ENCODE results near the gene VSTM4.

VSTM4 gene

DNA sequence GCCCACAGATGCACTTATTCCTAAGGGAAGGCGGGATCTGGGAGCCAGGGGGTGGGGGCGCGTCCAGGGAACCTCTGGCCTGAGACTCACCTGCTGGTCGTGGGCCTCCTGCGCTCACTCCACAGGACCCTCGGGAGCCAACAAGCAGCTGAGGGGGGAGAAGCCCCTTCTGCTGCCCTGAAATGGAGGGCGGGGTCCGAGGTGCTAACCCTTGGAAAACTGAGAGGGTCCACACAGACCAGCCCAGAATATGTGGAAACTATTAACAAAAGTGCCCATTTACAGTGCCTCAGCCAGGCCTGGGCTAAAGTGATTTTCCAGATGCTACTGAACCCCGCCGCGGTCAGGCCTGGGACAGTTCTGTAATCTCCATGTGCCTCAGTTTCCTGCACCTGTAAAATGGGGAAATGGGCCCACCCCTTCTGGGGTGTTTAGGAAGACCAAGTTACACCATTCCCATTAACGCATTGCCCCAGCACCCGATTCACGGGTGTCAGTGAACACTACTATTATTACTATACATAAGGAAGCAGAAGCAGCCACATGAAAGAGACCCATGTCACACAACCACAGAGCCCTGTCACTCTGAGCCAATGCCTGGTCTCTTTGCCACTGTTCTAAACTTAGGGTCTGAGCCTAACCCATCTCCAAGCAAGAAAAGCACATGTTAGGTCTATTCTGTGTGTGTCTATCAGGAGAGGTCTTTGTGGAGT, 630 bp upstream of the VSTM4 start:
- no peak for DNase-seq

DNA sequence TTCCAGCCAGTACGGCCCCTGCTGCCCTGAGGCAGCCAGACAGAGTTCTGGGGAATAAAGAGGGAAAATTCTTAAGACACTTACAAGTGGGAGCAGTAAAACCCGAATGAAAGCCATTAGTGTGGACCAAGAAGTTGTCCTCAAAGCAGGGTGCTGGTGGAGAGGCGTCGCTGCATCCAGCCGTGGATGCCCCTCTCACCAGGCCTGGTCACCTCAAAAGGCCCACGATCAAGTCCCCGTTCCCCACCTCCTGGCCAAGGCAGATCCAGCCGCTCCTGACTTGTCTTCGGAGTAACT, 656 bp downstream of the VSTM4 start:
- DNase-seq = no peak

DNA sequence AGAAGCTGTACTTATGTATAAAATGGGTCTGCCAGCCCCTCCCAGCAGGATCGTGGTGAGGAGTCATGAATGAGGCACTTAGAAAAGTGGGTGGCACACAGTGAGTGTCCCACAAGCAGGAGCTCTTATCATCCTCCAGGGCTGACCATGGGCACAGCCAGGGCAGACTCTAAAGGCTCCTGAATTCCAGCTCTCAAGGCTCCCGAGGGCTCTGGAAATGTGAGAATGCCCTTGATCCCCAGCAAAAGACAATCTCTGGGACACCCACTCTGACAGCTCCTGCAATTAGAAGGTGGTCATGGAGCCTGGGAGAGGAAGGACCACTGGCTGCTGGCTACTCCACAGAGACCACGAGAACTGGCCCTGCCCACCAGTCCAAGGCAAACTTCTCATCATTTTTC, 1.6 kb downstream of the VSTM4 start:
- no peak for DNase-seq

DNA sequence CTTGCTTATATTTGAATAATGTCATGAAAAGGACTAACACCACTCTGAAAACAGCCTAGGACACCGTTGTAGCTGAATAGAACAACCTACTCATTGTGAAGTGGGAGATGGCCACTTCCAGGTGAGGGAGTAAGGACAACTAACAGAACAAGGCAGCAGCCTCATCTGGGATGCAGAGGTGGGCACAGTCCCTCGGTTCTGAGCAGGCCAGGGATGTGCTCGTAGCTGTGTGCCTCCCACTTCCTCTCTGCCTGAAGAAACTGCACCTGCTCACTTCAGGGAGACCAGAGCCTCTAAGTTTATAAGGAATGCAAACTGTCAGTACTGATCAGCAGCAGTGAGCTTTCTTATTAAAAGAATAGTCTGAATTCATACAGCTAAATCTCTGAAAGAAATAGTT, 2.5 kb downstream of the VSTM4 start:
- no peak for DNase-seq

DNA sequence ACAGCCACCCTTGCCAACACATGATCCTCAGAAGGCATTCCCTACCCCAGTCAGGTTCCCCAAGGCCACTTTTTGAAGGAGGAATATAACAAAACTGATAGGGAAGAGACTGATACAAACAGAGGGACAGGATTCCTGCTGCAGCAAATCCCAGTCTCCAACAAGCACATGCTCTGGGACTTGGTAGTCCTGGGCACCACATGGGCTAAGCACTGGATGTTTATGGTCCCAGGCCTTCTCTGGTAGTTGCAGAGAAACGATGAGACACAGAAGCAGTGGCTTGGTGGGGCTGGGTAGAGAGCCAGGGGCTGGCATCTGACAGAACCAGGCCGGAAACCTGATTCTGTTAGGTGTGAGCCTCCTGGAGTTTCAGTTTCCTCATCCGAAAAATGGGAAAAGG, 3.2 kb downstream of the VSTM4 start:
- no peak for DNase-seq

DNA sequence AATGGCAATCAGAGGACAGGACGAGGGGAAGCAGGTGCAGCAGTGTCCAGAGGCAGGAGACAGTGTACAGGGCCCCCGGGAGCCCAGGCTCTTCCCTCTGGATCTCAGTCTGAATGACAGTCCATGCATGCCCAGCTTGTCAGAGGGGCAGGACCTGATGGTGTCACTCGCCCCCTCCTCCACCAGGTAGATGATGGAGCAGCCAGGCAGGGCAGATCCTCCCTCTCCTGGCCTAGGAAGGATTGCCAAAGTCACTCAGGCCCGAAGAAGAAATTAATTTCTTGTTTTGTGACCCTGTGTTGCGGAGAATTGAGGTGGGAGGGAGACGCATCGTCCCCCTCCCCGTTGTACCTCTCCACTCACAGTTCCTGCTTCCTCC, 4.0 kb downstream of the VSTM4 start:
- no peak for DNase-seq

DNA sequence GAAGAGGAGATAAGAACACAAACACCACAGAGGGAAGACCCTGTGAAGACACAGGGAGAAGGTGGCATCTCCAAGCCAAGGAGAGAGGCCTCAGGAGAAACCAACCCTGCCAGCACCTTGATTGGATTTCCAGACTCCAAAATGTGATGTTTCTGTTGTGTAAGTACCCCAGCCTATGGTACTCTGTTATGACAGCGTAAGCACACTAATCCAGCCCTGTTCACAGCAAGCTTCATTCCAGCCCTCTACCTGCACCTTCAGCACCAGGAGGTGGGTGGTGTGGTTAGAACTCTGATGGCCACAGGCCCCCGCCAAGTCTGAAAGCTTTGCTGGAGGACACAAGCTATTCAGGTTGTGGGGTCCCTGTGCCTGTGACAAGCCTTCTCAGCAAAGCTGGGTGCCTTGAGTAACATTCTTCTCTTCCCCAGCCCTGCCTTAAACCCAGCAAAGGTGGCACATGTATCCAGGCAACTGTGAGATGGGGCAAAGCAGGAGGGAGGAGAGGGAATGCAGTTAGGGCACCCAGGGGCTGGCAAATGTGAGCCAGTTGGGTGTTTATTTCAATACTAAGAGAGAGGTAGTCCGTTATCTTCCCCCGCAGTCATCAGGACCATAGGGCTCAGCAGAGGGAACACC, 4.5 kb downstream of the VSTM4 start:
- DNase-seq = no peak

DNA sequence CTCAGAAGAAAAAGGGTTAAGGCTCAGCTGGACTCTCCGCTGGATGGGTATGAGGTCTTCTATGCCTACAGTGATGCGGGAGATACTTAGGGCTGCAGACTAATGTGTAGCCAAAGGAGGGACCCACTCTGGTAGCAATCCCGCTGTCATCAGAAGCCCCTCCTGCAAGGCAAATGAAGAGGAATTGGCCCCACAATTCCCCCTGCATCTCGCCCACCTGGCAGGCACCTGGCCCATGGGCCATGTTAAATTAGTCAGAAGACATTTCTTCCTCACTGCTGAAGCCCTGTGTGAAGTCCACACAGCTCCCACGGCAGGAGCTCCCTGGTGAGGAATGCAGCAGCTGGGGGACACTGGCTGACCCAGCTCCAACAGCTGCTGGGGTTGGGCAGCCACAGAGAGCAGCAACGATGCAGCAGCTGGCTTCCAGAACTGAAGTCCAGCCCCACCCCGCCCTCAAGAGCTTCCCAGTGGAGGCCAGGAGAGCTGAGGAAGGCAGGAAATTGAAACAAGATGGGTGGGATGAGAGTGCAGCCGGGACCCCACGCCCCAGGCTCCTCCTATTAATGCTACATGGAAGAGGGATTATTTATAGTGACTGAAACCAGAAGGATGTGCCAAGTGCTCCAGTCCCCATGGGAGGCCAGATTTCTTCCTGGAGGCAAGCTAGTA, 5.5 kb downstream of the VSTM4 start:
- no peak for DNase-seq

DNA sequence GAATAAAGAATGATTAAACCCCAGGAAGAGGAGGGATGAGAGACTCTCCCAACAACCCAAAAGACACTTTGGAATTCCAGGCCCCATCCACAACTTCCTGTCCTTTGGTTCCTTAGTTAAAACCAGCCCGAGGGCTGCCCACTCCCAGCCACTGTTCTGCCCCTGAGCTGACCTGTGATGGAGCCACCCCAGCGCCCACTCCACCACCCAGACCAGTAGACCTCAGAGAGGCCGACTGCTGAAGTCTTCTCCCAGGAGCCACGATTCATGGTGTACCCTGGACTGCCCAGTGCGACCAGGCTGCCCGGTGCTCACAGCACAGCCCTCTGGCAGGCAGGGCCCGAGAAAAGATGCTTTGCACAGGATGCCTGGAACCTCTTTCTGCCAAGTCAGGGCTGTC, 6.7 kb downstream of the VSTM4 start:
- DNase-seq = no peak

DNA sequence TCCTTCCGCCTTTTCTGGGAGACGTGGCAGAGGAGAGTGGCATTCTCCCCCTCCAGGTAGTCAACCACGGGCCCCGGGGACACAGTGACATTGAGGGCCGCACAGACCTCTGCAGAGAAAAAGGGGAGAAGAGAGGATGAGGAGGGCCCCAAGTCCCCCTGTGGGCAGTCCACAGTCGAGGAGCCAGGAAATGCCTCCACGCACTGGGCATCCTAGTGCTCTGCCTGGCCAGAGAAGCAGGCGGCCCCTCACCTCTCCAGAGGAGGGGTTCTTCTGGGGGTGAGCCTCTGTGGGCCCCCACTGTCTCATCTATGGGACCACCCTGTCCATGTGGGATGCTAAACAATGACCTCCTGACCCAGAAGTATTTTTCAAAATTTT, 7.4 kb downstream of the VSTM4 start:
- DNase-seq = no peak

DNA sequence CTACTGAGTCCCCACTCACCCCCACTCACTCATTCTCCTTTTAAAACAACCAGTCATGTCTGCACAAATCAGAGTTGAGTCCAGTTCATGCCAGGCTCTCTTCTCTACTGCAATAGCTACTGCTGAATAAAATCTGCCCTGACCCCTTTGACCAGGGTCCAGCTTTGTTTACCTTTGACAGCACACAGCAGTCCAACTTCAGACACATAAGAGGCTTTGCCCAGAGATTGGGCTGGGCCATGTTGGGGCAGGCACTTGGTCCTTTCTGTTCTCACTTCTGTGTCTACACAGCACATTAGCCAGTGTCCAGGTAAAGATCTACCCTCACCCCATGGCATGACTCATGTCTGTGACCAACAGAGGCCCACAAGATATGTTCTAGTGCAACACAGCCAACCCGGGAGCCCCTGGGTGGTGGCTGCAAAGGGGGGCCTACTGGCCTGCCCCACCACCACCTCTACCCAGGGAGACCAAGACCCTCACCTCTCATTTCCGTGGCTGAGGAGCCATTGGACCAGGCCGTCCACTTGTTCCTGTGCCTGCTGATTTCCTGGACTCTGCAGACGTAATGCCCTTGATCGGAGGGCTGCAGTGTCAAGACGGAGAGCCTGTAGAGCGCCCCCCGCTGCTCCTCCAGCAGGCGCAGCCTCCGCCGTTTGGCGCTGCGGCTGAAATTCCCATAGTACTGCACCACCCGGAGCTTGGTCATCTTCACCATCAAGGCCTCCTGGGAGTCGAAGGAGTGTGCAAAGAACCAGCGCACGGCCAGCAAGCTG, 8.0 kb downstream of the VSTM4 start:
- DNase-seq = no peak

DNA sequence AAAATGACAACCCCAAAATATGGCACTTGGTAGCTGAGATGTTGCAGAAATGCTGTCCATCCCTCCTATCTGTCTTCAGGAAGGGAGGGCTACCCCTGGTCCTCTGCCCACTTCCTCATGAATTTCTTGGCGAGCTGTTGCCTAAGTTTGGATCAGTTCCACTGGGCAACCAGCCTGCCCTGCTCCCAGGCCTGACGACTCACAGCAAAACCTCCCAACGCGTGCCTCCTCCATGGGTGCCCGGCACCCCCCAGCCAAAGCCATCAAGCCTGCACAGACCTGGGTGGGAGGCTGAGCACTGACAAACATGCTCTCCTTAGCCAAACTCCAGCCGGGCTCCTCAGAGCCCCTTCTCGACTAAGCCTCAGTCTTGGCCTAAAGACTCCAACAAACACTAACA, 8.9 kb downstream of the VSTM4 start:
- no peak for DNase-seq

DNA sequence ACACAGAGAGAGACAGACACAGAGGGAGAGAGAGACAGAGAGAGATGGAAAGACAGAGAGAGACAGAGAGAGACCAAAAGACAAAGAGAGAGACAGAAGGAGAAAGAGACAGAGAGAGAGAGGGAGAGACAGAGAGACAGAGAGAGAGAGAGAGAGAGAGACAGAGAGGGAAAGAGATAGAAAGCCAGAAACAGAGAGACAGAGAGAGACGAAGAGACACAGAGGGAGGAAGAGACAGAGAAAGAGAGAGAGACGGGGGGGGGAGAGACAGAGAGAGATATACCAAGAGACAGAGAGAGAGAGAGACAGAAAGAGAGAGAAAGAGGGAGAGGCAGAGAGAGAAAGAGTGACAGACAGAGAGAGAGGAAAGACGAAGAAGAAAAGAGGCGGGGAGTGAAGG, 10.2 kb downstream of the VSTM4 start:
- DNase-seq = no peak

DNA sequence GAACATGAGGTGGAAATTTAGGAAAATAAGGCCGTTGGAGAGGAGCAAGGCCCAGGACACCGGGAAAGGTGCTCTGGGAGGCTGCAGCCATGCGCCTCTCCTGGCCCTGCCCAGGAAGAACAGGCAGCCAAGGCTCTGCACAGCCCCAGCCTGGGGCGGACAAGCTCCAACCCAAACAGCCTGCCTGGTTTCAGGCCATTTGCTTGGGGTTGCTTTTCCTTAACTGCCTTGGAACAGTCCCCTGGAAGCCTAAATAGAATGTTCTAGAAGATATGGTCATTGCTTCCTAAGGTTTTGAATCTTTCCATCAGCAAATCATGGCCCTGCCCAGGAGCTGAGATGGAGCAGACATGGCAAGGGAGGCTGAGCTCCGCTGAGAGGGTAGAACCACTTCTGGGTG, 11.0 kb downstream of the VSTM4 start:
- no peak for DNase-seq

DNA sequence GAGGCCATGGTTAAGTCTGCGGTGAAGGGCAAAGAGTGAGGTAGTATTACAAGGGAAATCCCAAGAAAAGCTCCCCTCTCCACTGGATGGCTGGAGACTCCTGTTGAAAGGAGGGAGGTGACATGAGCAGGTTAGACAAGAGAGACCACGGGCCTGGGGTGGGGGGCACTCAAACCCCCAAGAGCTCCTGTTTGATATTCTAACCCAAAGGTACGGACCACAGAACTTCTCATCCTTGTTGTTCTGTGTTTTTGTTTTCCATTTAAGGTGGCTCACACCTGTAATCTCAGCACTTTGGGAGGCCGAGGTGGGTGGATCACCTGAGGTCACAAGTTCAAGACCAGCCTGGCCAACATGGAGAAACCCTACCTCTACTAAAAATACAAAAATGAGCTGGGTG, 11.6 kb downstream of the VSTM4 start:
- no peak for DNase-seq

DNA sequence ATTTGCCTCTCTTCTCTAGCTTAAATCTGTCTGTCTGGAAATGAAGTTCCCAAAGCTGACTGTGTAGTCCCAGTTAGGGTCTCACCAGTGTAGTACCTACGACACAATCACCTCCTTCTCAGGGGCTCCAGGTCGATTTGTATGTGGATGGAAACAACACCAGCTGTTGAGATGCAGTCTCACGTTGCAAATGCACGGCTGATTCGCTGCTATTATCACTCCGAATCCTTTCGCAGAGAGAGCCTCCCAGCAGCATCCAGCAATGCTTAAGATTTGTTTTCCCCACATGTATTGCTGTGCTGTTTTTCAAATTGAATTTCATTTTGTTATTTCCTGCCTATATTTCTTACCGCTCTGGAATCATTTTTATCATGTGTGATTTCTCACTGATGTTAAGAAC, 16.3 kb downstream of the VSTM4 start:
- no peak for DNase-seq

DNA sequence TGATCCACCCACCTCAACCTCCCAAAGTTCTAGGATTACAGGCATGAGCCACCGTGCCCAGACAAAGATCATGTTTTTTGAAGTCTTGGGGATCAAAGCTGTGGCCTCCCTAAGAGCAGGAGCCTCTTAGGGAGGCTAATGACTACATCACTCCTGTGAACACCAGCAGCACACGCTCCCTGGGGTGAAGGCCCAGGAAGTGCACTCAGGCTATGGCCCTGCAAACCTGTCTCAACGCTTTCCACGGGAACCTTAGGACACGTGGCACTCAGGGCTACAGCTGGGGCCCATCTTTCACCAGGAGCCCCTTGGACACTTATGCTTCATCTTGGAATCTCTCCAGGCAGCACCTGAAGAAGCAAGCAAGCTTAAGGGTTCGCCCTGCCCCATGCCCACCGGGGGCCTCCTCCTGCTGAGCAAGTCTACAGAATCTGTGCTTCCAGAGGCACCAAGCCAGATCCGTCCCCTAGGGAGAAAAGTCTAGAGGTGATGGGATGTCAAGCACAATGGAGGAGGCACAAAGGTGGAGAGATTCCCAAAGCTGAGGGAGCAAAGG, 18.4 kb downstream of the VSTM4 start:
- no peak for DNase-seq

DNA sequence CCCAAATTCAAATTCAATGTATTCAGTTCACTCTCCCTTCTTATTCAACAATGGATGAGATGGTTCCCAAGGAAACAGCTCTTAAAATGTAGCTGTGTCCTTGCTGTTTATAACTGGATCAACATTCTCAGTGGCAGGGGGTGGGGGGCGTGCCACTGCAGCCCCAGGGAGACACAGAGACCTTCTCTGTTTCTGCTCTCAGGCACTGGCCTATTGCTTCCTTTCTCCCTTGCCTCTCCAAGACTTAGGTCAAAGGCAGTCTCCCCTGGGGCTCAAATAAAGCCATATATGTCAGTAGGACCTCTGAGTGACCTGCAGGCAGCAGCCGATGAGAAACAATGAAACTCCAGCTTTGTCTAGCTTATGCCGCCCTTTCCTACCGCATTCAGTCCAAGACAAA, 20.7 kb downstream of the VSTM4 start:
- DNase-seq = no peak

DNA sequence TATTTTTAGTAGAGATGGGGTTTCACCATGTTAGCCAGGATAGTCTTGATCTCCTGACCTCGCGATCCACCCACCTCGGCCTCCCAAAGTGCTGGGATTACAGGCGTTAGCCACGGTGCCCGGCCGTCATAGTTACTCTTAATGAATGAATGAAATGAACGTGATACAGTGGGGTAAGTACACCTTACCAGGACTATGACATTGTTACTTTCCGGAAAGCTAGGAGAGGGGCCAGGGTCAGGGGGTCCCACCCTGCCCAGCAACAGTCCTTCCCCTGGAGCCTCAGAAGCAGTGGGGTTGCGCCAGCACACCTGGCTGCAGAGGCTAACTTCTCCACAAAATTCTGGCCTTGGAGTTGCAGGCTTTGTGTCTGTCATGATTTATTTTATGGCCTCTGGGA, 21.4 kb downstream of the VSTM4 start:
- DNase-seq = no peak

DNA sequence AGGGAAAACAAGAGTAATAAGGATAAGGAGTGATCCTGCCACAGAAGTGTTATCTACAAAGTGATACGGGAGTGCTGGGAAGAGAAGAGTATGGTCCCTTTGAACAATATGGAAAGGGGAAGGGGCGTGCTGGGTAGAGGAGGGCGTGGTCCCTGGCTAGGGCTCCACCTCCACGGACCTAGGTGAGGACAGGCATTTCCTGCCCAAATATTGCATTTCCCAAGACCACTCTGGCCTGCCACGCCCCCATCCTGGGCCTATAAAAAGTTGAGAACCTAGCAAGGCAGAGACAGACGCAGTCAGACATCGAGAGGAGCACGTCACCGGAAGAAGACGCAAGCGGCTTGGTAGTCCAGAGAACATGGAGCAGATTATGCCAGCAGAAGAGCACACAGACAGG, 22.8 kb downstream of the VSTM4 start:
- no peak for DNase-seq

DNA sequence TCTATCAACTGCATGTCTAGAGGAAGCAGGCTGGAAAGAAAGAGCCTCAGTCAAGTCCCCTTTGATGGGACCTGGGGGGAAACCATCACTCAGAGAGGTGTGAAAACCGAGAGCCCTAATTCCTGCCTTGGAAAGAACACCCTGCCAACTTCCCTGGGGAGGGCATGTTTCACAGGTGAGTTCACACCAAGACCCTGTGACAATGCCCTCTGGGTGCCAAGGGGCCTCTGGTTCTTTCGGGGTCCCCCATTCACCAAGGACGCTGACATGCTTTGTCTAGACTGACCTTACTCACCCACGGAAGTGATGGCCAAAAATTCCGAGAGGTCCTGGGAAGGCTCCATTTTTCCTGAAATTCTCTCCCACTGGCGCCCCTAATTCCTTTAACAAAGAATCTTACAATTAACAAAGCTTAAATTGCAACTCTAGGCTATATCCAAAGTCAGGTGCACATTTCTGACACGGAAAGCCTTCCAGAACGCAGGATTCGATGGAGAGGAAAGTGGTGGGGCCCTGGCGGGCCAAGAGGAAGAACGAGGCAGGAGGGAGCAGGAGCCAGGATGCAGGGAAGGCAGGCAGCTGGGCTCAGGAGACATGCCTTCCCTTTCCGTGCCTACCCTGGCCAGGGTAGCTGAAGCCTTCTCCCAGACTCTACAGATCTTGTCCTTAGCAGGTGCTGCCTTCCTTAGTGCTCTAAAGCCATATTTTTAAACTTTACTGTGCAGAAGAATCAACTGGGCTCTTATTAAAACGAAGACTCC, 23.7 kb downstream of the VSTM4 start:
- DNase-seq = no peak

DNA sequence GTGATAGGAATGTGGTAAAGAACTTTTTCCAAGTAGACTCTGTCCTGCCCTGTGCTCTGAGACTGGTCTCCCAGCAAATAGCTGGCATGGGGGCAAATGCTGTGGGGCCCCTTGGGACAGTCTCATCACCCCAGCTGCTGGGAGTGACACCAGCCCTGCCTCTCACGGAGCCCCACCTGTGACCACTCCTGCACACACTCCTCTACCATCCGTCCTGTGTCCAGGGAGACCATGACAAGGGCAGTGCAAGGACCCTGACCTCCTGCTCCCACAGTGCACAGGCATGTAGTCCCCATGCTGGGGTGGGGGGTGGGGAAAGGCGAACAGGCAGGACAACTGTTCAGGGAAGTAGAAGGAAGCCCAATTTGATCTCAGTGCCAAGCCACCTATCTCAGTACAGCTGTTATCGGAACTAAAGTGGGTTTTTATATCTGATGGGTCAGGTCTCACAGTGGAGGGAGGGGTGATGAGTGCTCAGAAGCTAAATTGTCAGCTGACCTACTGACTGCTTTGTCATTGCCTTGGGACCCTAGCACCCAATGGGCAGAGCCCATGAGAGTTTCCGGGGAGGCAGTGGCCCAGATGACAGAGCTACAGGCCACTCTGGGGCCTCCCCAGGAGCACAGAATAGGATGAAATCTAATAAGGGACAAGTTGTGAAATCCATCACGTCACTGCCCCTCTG, 24.5 kb downstream of the VSTM4 start:
- DNase-seq = no peak
